Tibial nerve (tissue), 4 donors: ENCODE measurements around the gene HERC4. TPM values are rescaled to one million over a fixed set of nuclear protein-coding genes. Genes with fewer than 3 reads are reported as not detected.

Experiments
- DNase-seq, 2 donors: peaks; one replicate each; pipeline ENCODE4 v3.0.0-alpha.2; 2019; ENCODE audit warnings: low spot score in 2 of 2
- H3K27ac ChIP-seq, 4 donors: fragments of 200-600 bp; sonication (generic) in 3 of 4; one replicate each; pipeline ENCODE4 v1.5.1; 2017 to 2019; ENCODE audit warnings: mild to moderate bottlenecking in 1 of 4
- H3K27me3 ChIP-seq, 2 donors: fragments of 200-600 bp; sonication (generic) in 1 of 2; one replicate each; pipeline versions ENCODE4 v1.5.1 to v1.6.0; 2017 to 2019
- H3K36me3 ChIP-seq, 3 donors: fragments of 200-600 bp; sonication (generic); one replicate each; pipeline ENCODE4 v1.5.1; 2018 to 2019
- H3K4me1 ChIP-seq, 4 donors: fragments of 200-600 bp; sonication (generic) in 3 of 4; one replicate each; pipeline ENCODE4 v1.5.1; 2017 to 2019
- H3K4me3 ChIP-seq, 4 donors: fragments of 200-600 bp; sonication (generic) in 3 of 4; one replicate each; pipeline ENCODE4 v1.5.1; 2017 to 2019; ENCODE audit warnings: mild to moderate bottlenecking in 1 of 4, moderate library complexity in 1 of 4
- H3K9me3 ChIP-seq, 4 donors: fragments of 200-600 bp; sonication (generic) in 3 of 4; one replicate each; pipeline ENCODE4 v1.5.1; 2017 to 2019
- CTCF ChIP-seq, 5 experiments: fragments of 200-600 bp in 3 of 5; fragments of 450-650 bp in 2 of 5; sonication (generic) in 3 of 5; IDR thresholded peaks; one replicate each; pipeline ENCODE4 v1.5.1; 2016 to 2019; ENCODE audit warnings: antibody characterized with exemption in 5 of 5, mild to moderate bottlenecking in 3 of 5, moderate library complexity in 2 of 5
- EP300 ChIP-seq, 2 donors: sonication (generic); formaldehyde crosslinking; IDR thresholded peaks; one replicate each; pipeline ENCODE4 v1.6.1; 2017; ENCODE audit warnings: antibody characterized with exemption in 2 of 2, mild to moderate bottlenecking in 1 of 2
- POLR2A ChIP-seq, 2 donors: fragments of 450-650 bp; IDR thresholded peaks; one replicate each; pipeline ENCODE4 v1.6.1; 2017; ENCODE audit warnings: antibody characterized with exemption in 2 of 2, mild to moderate bottlenecking in 2 of 2, moderate library complexity in 2 of 2
- WGBS, 2 donors: methylation state at CpG; one replicate each; pipeline ENCODE4 v1.1.5; 2018; 5-methylcytosine and 5-hydroxymethylcytosine counted together
- total RNA-seq, 4 donors: library from RNA; depleted of rRNA; stranded (reverse); fragments of >200 nt; gene quantifications; one replicate each; pipeline ENCODE4 v1.1.0, GENCODE V29; 2016

The HERC4 gene
- total RNA-seq, 4 donors from 2014 or later: 38.1 to 57.0 (median 54.1) TPM

GRCh38 chr10:68086910-68087684 lies 12.0 kb upstream of the HERC4 start:
- Histone ChIP-seq H3K9me3 (no peaks in the 10 kb centered on the region), H3K27ac (no peak overlapping the region), H3K36me3 (no peaks in the 10 kb centered on the region), H3K4me1 (no peaks in the 10 kb centered on the region), H3K4me3 (no peak overlapping the region), H3K27me3 (no peaks in the 10 kb centered on the region)
- no peak for TF ChIP-seq POLR2A (IDR thresholded peaks at IDR 0.05)
- no peak for TF ChIP-seq EP300 (IDR thresholded peaks at IDR 0.05)
- no peak for TF ChIP-seq CTCF (IDR thresholded peaks at IDR 0.05)
- DNase-seq: no peak
- WGBS, 2 donors: 88 to 90% methylated on average over 7 of the region's 7 CpGs

- no peak for DNase-seq
- Histone ChIP-seq H3K9me3 (no peaks in the 10 kb centered on the region), H3K27ac (no peak overlapping the region), H3K4me1 (no peaks in the 10 kb centered on the region), H3K36me3 (no peaks in the 10 kb centered on the region), H3K27me3 (no peaks in the 10 kb centered on the region), H3K4me3 (no peak overlapping the region)
- WGBS, 2 donors: 31 to 42% methylated on average over 2 of the region's 2 CpGs
- TF ChIP-seq CTCF (IDR thresholded peaks at IDR 0.05) (no peak), EP300 (IDR thresholded peaks at IDR 0.05) (no peak), POLR2A (IDR thresholded peaks at IDR 0.05) (no peak)
Measured at GRCh38 chr10:68086011-68086410, 10.9 kb upstream of the HERC4 start.

- H3K4me1 ChIP-seq: no peaks in the 10 kb centered on the region
- no peak overlapping the region for H3K4me3 ChIP-seq
- DNase-seq: no peak
- H3K27ac ChIP-seq: no peak overlapping the region
- TF ChIP-seq CTCF (IDR thresholded peaks at IDR 0.05) (no peak), POLR2A (IDR thresholded peaks at IDR 0.05) (no peak), EP300 (IDR thresholded peaks at IDR 0.05) (no peak)
- 81 to 86% methylated on average over 4 of the region's 4 CpGs for WGBS, 2 donors
- H3K36me3 ChIP-seq: no peaks in the 10 kb centered on the region
- no peaks in the 10 kb centered on the region for H3K27me3 ChIP-seq
- no peaks in the 10 kb centered on the region for H3K9me3 ChIP-seq
Measured at GRCh38 chr10:68084469-68084868, 9.4 kb upstream of the HERC4 start.

GRCh38 chr10:68083953-68084352 lies 8.9 kb upstream of the HERC4 start:
- Histone ChIP-seq H3K9me3 (no peaks in the 10 kb centered on the region), H3K36me3 (no peaks in the 10 kb centered on the region), H3K4me3 (no peak overlapping the region), H3K4me1 (no peaks in the 10 kb centered on the region), H3K27ac (no peak overlapping the region), H3K27me3 (no peaks in the 10 kb centered on the region)
- TF ChIP-seq POLR2A (IDR thresholded peaks at IDR 0.05): no peak
- no peak for TF ChIP-seq CTCF (IDR thresholded peaks at IDR 0.05)
- TF ChIP-seq EP300 (IDR thresholded peaks at IDR 0.05): no peak
- 40 to 52% methylated on average over 1 of the region's 1 CpG for WGBS, 2 donors
- DNase-seq: no peak

GRCh38 chr10:68082872-68083271 lies 7.8 kb upstream of the HERC4 start:
- no peak for DNase-seq
- Histone ChIP-seq H3K27ac (no peak overlapping the region), H3K9me3 (no peaks in the 10 kb centered on the region), H3K36me3 (no peaks in the 10 kb centered on the region), H3K4me3 (no peak overlapping the region), H3K27me3 (no peaks in the 10 kb centered on the region), H3K4me1 (no peaks in the 10 kb centered on the region)
- TF ChIP-seq EP300 (IDR thresholded peaks at IDR 0.05): no peak
- peak; percentile 4 to 44 (median 34) for TF ChIP-seq CTCF (IDR thresholded peaks at IDR 0.05)
- 20 to 22% methylated on average over 1 of the region's 1 CpG for WGBS, 2 donors
